ENCODE measurements around the gene IQSEC1. TPM values are rescaled to one million over a fixed set of nuclear protein-coding genes. Genes with fewer than 3 reads are reported as not detected.

IQSEC1 gene
- total RNA-seq, 2 donors from 2014 or later, result 22.7 to 24.5 TPM

- Mint-ChIP-seq H3K4me1 (no peaks in the 10 kb centered on the region), H3K4me3 (no peak overlapping the region), H3K27me3 (ENCODE audit: insufficient read depth) (no peaks in the 10 kb centered on the region), H3K9me3 (no peaks in the 10 kb centered on the region), H3K36me3 (ENCODE audit: low read depth) (peaks cover 2% of the 10 kb centered on the region), H3K27ac (no peak overlapping the region)
- WGBS, 2 experiments (ENCODE audit: insufficient coverage in 1 of 2, insufficient read length in 1 of 2), result 97 to 100% methylated on average over 6 to 7 of the region's 7 CpGs
- H3K27me3 ChIP-seq (ENCODE audit: control insufficient read depth, insufficient read depth, low read length, poor library complexity, severe bottlenecking), result no peaks in the 10 kb centered on the region
- peaks cover 5% of the 10 kb centered on the region for H3K36me3 ChIP-seq (ENCODE audit: control insufficient read depth, insufficient read depth, low read length)
- H3K9ac ChIP-seq (ENCODE audit: extremely low read depth, low read length, poor library complexity, severe bottlenecking), result no peak overlapping the region
- DNase-seq, result no peak
- no peaks in the 10 kb centered on the region for H3K4me1 ChIP-seq (ENCODE audit: control insufficient read depth, insufficient read depth, low read length)
- no peak overlapping the region for H3K4me3 ChIP-seq (ENCODE audit: low read length)
- no peaks in the 10 kb centered on the region for H3K9me3 ChIP-seq (ENCODE audit: control insufficient read depth, low read length)
- TF ChIP-seq, protein P1, sequence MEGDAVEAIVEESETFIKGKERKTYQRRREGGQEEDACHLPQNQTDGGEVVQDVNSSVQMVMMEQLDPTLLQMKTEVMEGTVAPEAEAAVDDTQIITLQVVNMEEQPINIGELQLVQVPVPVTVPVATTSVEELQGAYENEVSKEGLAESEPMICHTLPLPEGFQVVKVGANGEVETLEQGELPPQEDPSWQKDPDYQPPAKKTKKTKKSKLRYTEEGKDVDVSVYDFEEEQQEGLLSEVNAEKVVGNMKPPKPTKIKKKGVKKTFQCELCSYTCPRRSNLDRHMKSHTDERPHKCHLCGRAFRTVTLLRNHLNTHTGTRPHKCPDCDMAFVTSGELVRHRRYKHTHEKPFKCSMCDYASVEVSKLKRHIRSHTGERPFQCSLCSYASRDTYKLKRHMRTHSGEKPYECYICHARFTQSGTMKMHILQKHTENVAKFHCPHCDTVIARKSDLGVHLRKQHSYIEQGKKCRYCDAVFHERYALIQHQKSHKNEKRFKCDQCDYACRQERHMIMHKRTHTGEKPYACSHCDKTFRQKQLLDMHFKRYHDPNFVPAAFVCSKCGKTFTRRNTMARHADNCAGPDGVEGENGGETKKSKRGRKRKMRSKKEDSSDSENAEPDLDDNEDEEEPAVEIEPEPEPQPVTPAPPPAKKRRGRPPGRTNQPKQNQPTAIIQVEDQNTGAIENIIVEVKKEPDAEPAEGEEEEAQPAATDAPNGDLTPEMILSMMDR (conservative IDR thresholded peaks at IDR 0.05), result no peak
- H3K27ac ChIP-seq (ENCODE audit: low read depth, low read length), result no peak overlapping the region
Measured at GRCh38 chr3:12925648-12926047, 147.6 kb downstream of the IQSEC1 start.

- H3K27ac ChIP-seq (ENCODE audit: low read depth, low read length), result no peak overlapping the region
- Mint-ChIP-seq H3K27me3 (ENCODE audit: insufficient read depth) (no peaks in the 10 kb centered on the region), H3K27ac (no peak overlapping the region), H3K4me1 (no peaks in the 10 kb centered on the region), H3K4me3 (no peak overlapping the region), H3K9me3 (no peaks in the 10 kb centered on the region), H3K36me3 (ENCODE audit: low read depth) (peaks cover 3% of the 10 kb centered on the region)
- H3K9me3 ChIP-seq (ENCODE audit: control insufficient read depth, low read length), result no peaks in the 10 kb centered on the region
- no peaks in the 10 kb centered on the region for H3K4me1 ChIP-seq (ENCODE audit: control insufficient read depth, insufficient read depth, low read length)
- H3K4me3 ChIP-seq (ENCODE audit: low read length), result no peak overlapping the region
- TF ChIP-seq, protein P1 (conservative IDR thresholded peaks at IDR 0.05), result no peak
- no peak for DNase-seq
- no peaks in the 10 kb centered on the region for H3K27me3 ChIP-seq (ENCODE audit: control insufficient read depth, insufficient read depth, low read length, poor library complexity, severe bottlenecking)
- 93 to 96% methylated on average over 22 of the region's 22 CpGs for WGBS, 2 experiments (ENCODE audit: insufficient coverage in 1 of 2, insufficient read length in 1 of 2)
- H3K9ac ChIP-seq (ENCODE audit: extremely low read depth, low read length, poor library complexity, severe bottlenecking), result no peak overlapping the region
- H3K36me3 ChIP-seq (ENCODE audit: control insufficient read depth, insufficient read depth, low read length), result peaks cover 5% of the 10 kb centered on the region
Measured at GRCh38 chr3:12924437-12924836, 148.8 kb downstream of the IQSEC1 start.

GRCh38 chr3:12922881-12923431 lies 150.3 kb downstream of the IQSEC1 start:
- Mint-ChIP-seq H3K9me3 (no peaks in the 10 kb centered on the region), H3K4me1 (no peaks in the 10 kb centered on the region), H3K27me3 (ENCODE audit: insufficient read depth) (no peaks in the 10 kb centered on the region), H3K27ac (no peak overlapping the region), H3K36me3 (ENCODE audit: low read depth) (peaks cover 3% of the 10 kb centered on the region), H3K4me3 (no peak overlapping the region)
- H3K9ac ChIP-seq (ENCODE audit: extremely low read depth, low read length, poor library complexity, severe bottlenecking), result no peak overlapping the region
- H3K4me1 ChIP-seq (ENCODE audit: control insufficient read depth, insufficient read depth, low read length), result no peaks in the 10 kb centered on the region
- TF ChIP-seq, protein P1 (conservative IDR thresholded peaks at IDR 0.05), result no peak
- no peak for DNase-seq
- H3K27me3 ChIP-seq (ENCODE audit: control insufficient read depth, insufficient read depth, low read length, poor library complexity, severe bottlenecking), result no peaks in the 10 kb centered on the region
- H3K4me3 ChIP-seq (ENCODE audit: low read length), result no peak overlapping the region
- no peaks in the 10 kb centered on the region for H3K9me3 ChIP-seq (ENCODE audit: control insufficient read depth, low read length)
- H3K27ac ChIP-seq (ENCODE audit: low read depth, low read length), result no peak overlapping the region
- peaks cover 11% of the 10 kb centered on the region for H3K36me3 ChIP-seq (ENCODE audit: control insufficient read depth, insufficient read depth, low read length)
- WGBS, 2 experiments (ENCODE audit: insufficient coverage in 1 of 2, insufficient read length in 1 of 2), result 93 to 94% methylated on average over 9 to 11 of the region's 11 CpGs
